ENCODE data around the gene DSTN.

Gene DSTN

GRCh38 chr20:17569616-17570346 lies at the start of gene DSTN:
Gene DSTN, plus strand, starts transcription at chr20:17570075. Its CDS starts 134 bp downstream, at chr20:17570209.
- peak; percentile 75 to 77 for DNase-seq (ENCODE audit: low read depth in 2 of 2)

- no peak for DNase-seq (ENCODE audit: low read depth in 2 of 2)
These were observed 49.3 kb upstream of the DSTN start for GRCh38 chr20:17520583-17520982.

GRCh38 chr20:17522528-17522927 lies 47.3 kb upstream of the DSTN start:
- DNase-seq (ENCODE audit: low read depth in 2 of 2): no peak

- no peak for DNase-seq (ENCODE audit: low read depth in 2 of 2)
These were observed 46.5 kb upstream of the DSTN start for GRCh38 chr20:17523326-17523725.

GRCh38 chr20:17524560-17524959 lies 45.3 kb upstream of the DSTN start:
- no peak for DNase-seq (ENCODE audit: low read depth in 2 of 2)

- no peak for DNase-seq (ENCODE audit: low read depth in 2 of 2)
These were observed 44.7 kb upstream of the DSTN start for GRCh38 chr20:17525132-17525531.

- no peak for DNase-seq (ENCODE audit: low read depth in 2 of 2)
These were observed 44.2 kb upstream of the DSTN start for GRCh38 chr20:17525650-17526049.

GRCh38 chr20:17529586-17529985 lies 40.3 kb upstream of the DSTN start:
- no peak for DNase-seq (ENCODE audit: low read depth in 2 of 2)

- no peak for DNase-seq (ENCODE audit: low read depth in 2 of 2)
These were observed 39.7 kb upstream of the DSTN start for GRCh38 chr20:17530153-17530552.

- DNase-seq (ENCODE audit: low read depth in 2 of 2): peak; percentile 22 to 23
These were observed 38.9 kb upstream of the DSTN start, which contains the start of gene BFSP1 for GRCh38 chr20:17530716-17531664. Gene BFSP1, minus strand, starts transcription at chr20:17531379. Its CDS starts 50 bp downstream, at chr20:17531329.

- no peak for DNase-seq (ENCODE audit: low read depth in 2 of 2)
These were observed 38.2 kb upstream of the DSTN start for GRCh38 chr20:17531665-17532025.

- no peak for DNase-seq (ENCODE audit: low read depth in 2 of 2)
These were observed 36.5 kb upstream of the DSTN start for GRCh38 chr20:17533396-17533795.

GRCh38 chr20:17534077-17534476 lies 35.8 kb upstream of the DSTN start:
- DNase-seq (ENCODE audit: low read depth in 2 of 2): no peak

- peak; percentile 40 to 42 for DNase-seq (ENCODE audit: low read depth in 2 of 2)
These were observed 32.9 kb upstream of the DSTN start for GRCh38 chr20:17536944-17537444.

- no peak for DNase-seq (ENCODE audit: low read depth in 2 of 2)
These were observed 31.9 kb upstream of the DSTN start for GRCh38 chr20:17537959-17538358.

- no peak for DNase-seq (ENCODE audit: low read depth in 2 of 2)
These were observed 31.2 kb upstream of the DSTN start for GRCh38 chr20:17538517-17539170.

- no peak for DNase-seq (ENCODE audit: low read depth in 2 of 2)
These were observed 28.3 kb upstream of the DSTN start for GRCh38 chr20:17541596-17541995.

GRCh38 chr20:17541996-17542395 lies 27.9 kb upstream of the DSTN start:
- DNase-seq (ENCODE audit: low read depth in 2 of 2): no peak

- DNase-seq (ENCODE audit: low read depth in 2 of 2): no peak
These were observed 27.4 kb upstream of the DSTN start for GRCh38 chr20:17542481-17542880.

- no peak for DNase-seq (ENCODE audit: low read depth in 2 of 2)
These were observed 26.9 kb upstream of the DSTN start for GRCh38 chr20:17542993-17543412.

GRCh38 chr20:17543531-17544131 lies 26.2 kb upstream of the DSTN start:
- no peak for DNase-seq (ENCODE audit: low read depth in 2 of 2)

- no peak for DNase-seq (ENCODE audit: low read depth in 2 of 2)
These were observed 24.7 kb upstream of the DSTN start for GRCh38 chr20:17545127-17545526.
